ENCODE measurements around the gene ZNF660.

The ZNF660 gene

GRCh38 chr3:44632193-44632592 lies 47.4 kb downstream of the ZNF660 start:
- no peak for DNase-seq (ENCODE audit: low read depth in 2 of 2)

DNA sequence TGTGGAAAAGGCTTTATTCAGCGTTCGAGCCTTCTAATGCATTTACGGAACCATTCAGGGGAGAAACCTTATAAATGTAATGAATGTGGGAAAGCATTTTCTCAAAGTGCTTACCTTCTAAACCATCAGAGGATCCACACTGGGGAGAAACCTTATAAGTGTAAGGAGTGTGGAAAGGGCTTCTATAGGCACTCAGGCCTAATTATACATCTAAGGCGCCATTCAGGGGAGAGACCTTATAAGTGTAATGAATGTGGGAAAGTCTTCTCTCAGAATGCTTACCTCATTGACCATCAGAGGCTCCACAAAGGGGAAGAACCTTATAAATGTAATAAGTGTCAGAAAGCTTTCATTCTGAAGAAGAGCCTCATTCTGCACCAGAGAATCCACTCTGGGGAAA lies 57.6 kb downstream of the ZNF660 start:
- DNase-seq (ENCODE audit: low read depth in 2 of 2), result no peak

- no peak for DNase-seq (ENCODE audit: low read depth in 2 of 2)
Measured at GRCh38 chr3:44643024-44643423, 58.3 kb downstream of the ZNF660 start.

- no peak for DNase-seq (ENCODE audit: low read depth in 2 of 2)
Measured at GRCh38 chr3:44647771-44648170, 63.0 kb downstream of the ZNF660 start.

DNA sequence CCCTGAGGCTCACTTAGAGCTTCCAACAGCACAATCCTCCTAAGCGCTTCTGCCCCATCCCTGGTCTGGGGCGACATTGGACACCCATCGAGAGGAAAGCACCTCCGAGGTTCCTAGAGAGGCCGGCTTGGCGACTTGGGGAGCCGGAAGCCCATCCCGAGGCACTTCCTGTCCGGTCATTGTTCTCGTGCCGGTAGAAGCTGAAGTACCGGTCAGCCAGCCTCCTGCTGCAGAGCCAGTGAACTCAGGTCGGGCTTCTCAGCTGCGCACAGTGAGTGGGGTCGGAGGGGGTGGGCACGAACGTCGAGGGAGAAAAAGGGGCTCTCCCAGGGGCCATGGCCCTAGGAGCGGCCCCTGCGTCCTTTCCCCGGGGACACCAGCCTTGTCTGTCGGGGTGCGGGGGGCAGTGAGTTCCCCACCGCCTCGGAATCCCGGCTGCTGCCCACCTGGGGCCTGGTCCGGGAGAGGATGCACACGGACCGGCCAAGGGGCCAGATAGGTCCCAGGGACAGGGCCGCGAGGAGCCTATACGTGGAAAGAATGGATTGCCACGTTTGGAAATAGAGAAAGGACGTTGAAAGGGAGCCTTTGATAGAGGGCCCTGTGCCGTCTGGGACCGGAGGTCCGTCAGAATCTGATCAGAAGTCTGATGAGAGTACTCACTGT lies 63.9 kb downstream of the ZNF660 start, which contains the start of gene ZNF35:
ZNF35 (plus strand) TSS at position 169 of the 666 bp plus-strand sequence. CDS start 2,336 bp downstream, outside the sequence.
- DNase-seq (ENCODE audit: low read depth in 2 of 2), result peak; percentile 2 to 5
